ENCODE results near the gene FNDC10.
"Not testable (repeated sequence)": the region's sequence is repeated elsewhere in the genome, so short reads cannot be mapped to it uniquely, and the experiment has no call there.

Gene FNDC10

DNA sequence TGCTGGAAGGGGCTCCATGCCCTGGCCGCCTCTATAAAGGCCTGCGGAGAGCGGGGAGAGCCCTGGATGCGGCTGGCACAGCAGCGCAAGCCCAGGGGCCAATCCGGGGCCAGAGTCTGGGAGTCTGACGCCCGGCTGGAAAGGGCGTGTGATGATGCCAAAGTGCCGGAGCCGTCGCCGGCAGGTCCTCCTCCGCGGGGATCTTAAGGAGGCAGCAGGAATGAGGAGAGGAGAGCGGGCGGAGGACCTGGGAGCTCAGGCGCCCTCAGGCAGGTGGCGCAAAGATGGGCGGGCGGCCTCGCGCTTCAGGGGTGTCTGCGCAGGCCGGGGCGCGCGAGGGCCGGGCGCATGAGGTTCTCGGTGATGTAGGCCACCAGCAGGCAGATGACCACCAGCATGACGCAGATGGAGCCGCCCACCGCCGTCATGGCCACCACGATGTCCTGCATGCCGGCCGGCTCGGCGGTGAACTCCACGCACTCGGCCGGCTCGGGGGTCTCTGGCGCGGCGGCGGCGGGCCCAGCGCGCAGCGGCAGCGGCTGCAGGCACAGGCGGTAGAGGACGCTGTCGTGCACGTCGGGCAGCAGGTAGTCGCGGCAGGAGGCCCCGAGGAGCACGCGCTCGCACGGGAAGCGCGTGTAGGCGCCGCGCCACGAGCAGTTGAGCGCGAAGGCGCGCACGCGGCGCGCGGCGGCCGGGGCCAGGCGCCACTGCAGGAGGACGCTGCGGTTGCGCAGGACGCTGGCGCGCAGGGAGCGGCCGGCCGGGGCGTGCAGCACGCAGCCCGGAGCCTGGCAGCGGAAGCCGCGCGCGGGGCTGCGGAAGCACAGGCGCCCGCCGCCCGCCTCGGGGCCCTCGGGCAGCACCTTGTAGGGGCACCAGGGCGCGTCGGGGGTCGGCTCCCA, 653 bp downstream of the FNDC10 start:
- no peak for DNase-seq (ENCODE audit: low read depth in 2 of 2)

- no peak for DNase-seq (ENCODE audit: low read depth in 2 of 2)
Observed at GRCh38 chr1:1598720-1599029, 1.3 kb downstream of the FNDC10 start.

DNA sequence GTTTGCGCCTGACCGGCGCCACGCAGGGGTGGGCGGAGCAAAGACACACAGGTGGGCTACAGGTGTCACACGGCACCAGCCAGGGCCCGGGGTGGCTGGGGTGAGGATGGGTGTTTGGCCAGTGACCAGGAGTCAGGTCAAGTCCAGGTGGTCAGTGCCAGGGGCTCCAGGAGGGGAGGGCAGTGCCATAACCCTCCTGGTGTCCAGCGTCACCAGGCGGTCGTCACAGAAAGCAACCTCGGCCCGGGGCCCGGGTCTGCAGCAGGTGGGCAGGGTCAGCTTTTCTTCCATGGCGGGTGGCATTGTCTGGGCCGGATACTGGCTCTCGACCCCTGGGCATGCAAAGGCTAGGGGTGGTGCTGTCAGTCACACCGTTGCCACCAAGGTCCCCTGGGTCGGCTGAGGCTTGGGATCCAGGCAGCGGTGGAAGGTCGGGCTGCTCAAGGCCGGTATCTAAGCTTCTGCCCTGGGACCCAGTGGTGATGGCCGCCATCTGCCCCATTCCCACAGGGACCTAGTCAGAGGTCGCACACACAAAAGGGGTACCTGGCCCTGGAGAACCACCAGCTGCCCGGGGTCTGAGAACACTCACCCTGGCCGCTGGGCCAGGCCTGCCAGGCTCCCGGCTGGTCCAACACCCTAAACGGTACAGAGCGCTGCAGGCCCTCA, 1.8 kb downstream of the FNDC10 start:
- no peak for DNase-seq (ENCODE audit: low read depth in 2 of 2)

GRCh38 chr1:1597275-1597930, 2.5 kb downstream of the FNDC10 start:
- DNase-seq (ENCODE audit: low read depth in 2 of 2): no peak

- no peak for DNase-seq (ENCODE audit: low read depth in 2 of 2)
Observed at GRCh38 chr1:1596493-1597274, 3.3 kb downstream of the FNDC10 start.

DNA sequence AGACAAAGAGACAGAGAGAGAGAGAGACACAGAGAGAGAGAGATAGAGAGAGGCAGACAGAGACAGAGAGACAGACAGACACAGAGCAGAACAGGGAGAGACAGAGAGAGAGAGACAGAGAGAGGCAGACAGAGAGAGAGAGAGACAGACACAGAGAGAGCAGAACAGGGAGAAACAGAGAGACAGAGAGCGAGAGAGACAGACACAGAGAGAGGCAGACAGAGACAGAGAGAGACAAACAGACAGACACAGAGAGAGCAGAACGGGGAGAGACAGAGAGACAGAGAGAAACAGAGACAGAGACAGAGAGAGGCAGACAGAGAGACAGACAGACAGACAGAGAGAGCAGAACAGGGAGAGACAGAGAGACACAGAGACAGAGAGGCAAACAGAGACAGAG, 4.6 kb downstream of the FNDC10 start:
- not testable (repeated sequence) for DNase-seq (ENCODE audit: low read depth in 2 of 2)

GRCh38 chr1:1594602-1595260, 5.2 kb downstream of the FNDC10 start:
- no peak for DNase-seq (ENCODE audit: low read depth in 2 of 2)

DNA sequence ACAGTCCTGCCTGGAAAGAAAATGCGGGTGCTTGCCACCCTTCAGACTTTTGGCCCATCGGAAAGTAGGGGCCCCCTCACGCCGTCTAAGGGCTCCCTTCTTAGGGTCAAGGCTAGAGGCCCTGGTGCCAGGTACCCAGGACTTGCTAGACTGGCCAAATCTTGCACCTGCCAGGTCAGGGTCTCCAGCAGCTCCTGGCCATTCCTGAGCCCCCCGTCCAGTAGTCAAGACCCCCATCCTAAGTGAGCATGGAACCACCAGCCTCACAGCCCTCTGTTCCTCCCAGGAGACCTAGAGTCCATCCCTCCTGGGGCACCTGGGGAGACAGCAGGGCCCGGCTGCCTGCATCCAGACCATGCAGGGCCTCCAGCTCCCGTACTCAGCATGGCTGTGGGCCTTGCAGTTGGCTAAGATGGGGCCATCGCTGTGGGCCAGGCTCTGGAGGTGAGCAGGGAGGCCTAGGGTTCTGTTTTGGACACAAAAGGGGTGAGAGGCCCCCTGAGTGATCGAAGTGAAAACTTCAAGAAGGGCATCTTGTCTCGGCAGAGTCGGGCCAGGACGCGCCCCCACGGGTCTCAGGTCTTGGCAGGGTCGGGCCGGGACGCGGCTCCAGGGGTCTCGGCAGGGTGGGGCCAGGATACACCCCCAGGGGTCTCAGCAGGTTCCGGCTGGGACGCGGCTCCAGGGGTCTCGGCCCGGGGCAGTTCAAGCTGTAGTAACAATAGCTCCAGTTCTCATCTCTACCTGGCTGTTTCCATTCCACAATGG, 5.9 kb downstream of the FNDC10 start:
- DNase-seq (ENCODE audit: low read depth in 2 of 2): no peak

GRCh38 chr1:1591452-1591851, 8.5 kb downstream of the FNDC10 start:
- no peak for DNase-seq (ENCODE audit: low read depth in 2 of 2)

DNA sequence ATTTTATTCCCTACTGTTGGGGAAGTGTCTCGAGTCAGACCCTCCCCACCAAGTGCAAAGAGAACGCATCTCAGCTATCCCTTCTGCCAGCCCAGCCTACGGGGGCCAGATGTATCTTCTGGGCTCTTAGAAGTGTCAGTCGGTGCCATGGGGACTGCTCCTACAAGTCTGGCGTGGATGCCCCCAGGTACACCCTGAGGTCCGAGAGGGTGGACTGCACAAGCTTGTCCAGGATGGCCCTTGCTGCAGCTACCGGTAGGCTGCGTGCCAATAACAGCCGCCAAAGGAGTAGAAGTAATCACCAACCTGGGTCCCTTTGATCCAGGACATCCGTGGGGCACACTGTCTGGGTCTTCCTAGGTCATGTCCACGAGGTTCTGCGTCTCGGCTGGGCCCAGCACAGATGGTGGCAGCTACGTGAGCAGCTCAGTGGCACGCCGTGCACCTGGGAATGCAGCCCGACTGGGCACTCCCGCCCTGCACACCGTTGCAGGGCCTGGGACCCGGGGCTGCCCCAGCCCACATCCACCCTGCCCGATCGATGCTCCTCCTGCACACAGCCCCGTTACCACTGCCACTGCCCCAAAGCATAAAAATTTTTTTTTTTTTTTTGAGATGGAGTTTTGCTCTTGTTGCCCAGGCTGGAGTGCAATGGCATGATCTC, 16.5 kb downstream of the FNDC10 start:
- no peak for DNase-seq (ENCODE audit: low read depth in 2 of 2)

DNA sequence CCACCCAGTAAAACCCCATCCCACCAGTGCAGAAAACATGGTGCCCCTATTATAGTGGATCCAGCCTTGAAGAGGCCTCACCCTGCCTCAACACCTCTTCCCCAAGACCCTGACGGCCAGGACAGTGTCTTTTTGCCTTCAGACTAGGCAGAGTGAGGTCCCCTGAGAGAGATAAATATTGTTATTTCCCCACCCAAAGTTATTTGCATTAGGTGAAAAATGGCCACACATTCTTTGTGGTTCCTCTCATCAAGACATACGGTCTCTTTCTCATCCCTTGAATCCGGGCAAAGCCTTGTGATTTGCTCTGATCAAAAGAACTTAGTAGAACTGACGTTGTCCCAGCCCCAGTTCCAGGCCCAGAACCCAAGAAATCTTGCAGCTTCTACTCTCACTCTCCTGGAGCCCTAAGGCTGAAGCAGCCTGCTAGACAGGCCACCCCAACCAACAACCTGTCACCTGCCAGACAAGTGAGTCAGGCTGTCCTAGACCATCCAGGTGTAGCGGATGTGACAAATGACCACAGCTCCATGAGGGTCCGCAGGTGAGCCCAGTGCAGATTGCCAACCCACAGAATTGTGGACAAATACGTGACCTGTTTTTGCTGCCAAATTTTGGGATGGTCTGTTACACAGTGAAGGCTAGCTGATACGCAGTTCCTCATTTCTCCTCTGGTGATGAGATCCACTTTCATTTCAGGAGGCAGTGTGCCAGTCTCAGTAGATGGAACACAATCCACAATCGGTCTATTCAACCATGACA, 17.2 kb downstream of the FNDC10 start:
- DNase-seq (ENCODE audit: low read depth in 2 of 2): no peak

DNA sequence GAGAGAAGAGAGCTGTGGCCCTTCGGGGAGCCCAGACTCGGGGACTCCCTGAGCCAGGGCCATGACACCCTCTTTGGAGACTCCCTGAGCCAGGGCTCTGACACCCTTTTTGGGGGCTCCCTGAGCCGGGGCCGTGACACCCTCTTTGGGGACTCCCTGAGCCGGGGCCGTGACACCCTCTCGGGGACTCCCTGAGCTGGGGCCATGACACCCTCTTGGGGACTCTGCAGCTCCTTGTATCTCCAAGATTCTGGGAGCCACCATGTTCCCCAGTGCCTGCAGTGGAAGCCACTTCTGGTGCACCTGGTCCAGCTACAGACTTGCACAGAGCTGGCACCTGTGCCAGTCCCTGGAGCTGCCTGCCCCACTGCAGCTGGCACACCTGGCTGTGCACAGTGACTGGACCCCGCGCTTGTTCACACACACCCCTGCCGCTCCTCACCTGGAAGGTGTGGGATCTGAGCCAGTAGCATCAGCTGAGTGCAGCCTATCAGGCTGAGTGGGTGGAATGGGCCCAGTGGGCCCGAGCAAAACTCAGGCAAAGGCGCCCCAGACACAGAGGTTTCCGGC, 21.5 kb downstream of the FNDC10 start:
- DNase-seq (ENCODE audit: low read depth in 2 of 2): no peak

DNA sequence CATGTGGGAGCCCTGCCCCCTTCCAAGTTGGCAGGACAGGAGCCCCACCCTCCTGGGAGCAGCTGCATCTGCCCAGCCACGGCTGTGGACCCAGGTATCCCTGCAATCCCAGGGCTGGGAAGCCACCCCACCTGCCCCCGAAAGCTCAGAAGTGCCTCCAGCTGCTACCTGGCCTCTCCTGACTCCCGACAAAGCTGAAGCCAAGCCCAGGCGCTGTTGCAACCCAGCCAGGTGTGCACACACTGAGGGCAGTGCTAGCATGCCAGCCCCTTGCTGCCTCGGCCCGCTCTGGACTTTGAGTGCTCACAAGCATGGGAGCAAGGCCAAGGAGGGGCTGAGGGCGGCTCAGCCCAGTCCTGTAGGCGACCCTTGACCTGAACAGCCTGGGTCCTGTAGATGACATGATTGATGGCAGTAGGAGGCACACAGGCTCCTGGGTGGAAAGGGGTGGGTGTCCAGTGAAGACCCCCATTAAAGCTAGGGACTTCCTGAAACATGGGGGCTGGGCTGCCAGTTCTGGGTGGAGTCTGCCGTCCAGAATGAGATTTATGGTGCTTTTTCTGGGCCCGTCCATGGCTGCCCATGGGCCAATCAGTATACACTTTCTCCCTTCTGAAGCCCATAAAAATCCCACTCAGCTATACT, 22.4 kb downstream of the FNDC10 start:
- no peak for DNase-seq (ENCODE audit: low read depth in 2 of 2)

DNA sequence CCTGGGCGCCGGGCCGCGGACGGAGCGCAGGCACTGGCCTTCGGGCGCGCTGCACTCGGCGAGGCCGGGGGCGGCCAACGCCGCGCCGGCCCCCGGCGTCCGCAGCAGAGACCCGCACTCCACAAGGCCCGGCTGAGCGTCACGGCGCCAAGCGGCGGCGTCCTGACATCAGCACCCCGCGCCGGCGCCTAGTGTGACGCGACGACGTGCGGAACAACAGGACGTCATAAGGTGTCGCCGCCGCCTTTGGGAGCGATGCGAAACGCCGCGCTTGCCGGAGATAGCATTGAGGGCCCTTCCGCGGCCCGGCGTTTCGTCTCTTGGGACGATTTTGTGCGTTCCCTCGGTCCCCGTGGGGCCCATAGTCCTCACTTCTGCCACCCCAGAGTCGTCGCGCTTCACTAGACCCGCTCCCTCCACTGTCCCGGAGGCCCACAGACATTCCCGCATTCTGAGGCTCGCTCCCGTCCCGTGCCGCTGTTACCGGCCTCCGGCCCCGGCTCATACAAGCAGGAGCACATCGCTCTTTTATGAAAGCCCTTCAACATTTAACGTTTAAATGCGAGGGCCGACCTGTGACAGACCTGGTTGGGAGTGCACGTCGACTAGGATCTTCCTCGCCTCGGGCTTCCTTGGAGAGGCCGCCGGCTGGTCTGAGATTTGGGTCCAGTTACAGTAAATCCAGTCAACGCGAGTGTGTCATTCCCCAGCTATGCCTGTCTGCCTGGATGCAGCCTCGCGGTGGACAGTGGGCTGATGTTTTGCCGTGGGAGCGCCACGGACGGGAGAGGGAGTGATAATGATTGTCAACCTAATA, 25.0 kb downstream of the FNDC10 start, which contains the start of gene SSU72:
TSS of gene SSU72 (minus strand) at position 143 of the 817 bp plus-strand sequence. CDS start 306 bp downstream, outside the sequence.
- peak; percentile 84 to 86 for DNase-seq (ENCODE audit: low read depth in 2 of 2)

DNA sequence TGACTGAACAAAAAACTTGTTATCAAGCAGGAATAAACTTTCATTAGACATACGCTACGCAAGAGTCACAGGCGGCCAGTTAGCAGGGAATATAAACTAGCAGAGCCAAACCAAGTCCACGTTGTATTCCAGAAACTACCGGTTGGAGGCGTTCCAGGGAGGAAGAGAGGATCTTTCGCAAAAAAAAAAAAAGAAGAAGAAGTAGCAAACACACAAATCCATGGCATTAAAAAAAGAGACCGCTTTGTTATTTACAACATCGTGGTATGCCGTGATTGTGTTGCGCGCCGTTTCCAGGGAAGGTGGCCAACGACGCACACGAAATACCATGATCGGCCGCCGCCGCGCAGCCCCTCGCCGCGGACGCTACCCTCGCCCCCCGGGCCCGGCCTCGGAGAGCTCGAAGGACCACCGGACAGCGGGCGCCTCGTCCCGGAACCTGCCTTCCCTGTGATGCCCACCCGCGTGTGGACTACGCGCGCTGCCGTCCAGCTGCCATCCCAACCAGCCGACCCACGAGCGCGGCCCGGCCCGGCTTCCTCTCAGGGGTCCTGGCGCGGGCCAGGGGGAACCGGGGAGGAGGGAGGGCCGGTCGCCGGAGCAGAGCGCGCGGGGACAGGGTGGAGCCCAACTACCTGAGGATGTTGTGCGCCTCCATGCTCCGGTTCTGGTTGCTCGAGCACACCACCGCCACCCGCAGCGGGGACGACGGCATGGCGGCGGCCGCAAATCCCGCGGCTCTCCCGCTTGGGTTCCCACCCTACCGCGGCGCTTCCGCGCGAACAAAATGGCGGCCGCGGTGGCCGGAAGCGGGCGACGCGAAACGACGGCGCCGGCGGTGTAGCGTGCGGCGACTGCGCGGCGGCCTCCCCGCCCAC, 25.9 kb downstream of the FNDC10 start:
- peak in 1 of 2 donors; percentile 27 for DNase-seq (ENCODE audit: low read depth in 2 of 2)

DNA sequence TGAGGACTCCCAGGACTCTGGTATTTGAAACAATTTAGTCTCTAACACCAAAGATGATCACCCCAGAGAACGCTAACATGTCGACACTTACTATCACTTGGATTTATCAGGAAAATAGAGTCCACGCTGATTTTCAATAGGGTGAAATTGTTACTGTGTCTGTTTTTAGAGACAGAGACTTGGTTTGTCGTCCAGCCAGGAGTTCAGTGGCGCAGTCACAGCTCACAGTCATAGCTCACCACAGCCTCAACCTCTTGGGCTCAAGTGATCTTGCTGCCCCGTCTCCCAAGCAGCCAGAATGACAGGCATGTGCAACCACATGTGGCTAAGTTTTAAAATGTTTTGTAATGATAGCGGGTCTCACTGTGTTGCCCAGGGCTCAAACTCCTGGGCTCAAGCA, 30.6 kb downstream of the FNDC10 start:
- DNase-seq (ENCODE audit: low read depth in 2 of 2): no peak

GRCh38 chr1:1567891-1568291, 32.0 kb downstream of the FNDC10 start:
- no peak for DNase-seq (ENCODE audit: low read depth in 2 of 2)

Data from stimulated activated CD8-positive, alpha-beta memory T cell treated with anti-CD3 and anti-CD28 coated beads, Interleukin-15, amount 100 ng/mL, for 4 hours (primary cell).